SK-N-SH (cell line): Measurements from ENCODE around the gene TRIM7. TPM values are rescaled to one million over a fixed set of nuclear protein-coding genes. Genes with fewer than 3 reads are reported as not detected.

Experiments used
- CTCF ChIA-PET: fragments of 300-600, 350-600 bp; formaldehyde crosslinking; extraction: SDS; loops from one replicate; lab custom pipeline; 2021; lab: Yijun Ruan, JAX
- POLR2A ChIA-PET: fragments of 350-600 bp; sonication (Branson Sonifier 250); formaldehyde crosslinking; extraction: SDS; loops from one replicate; lab custom pipeline; 2020; ENCODE audit warnings: antibody characterized with exemption, inconsistent platforms; lab: Yijun Ruan, JAX
- DNase-seq: peaks from one replicate; pipeline ENCODE4 v3.0.0; 2012
- H2AFZ ChIP-seq: fragments of 200-600 bp; sonication (generic); 2 replicates; pipeline ENCODE4 v1.8.1; 2016; ENCODE audit warnings: antibody characterized with exemption, mild to moderate bottlenecking, low read depth
- H3F3A ChIP-seq: fragments of 200-600 bp; sonication (generic); replicated peaks from 2 replicates; pipeline ENCODE3; 2016; ENCODE audit warnings: antibody characterized with exemption, mild to moderate bottlenecking; ENCODE audit not compliant: insufficient read depth
- H3K27ac ChIP-seq, 2 experiments: fragments of 200-500 bp in 1 of 2; fragments of 200-600 bp in 1 of 2; sonication (Bioruptor generic) in 1 of 2; sonication (generic), shearing (Covaris generic) in 1 of 2; 2 replicates each; pipeline versions ENCODE4 v1.5.1 to v1.6.1; 2014 to 2016; ENCODE audit warnings: low read depth in 2 of 2, inconsistent platforms in 1 of 2, low read length in 1 of 2, mild to moderate bottlenecking in 1 of 2, mixed read lengths in 1 of 2
- H3K27me3 ChIP-seq: fragments of 200-600 bp; sonication (generic), shearing (Covaris generic); 2 replicates; pipeline ENCODE4 v1.6.1; 2016; ENCODE audit warnings: mixed run types; ENCODE audit not compliant: insufficient read depth
- H3K36me3 ChIP-seq, 2 experiments: fragments of 200-500 bp in 1 of 2; fragments of 200-600 bp in 1 of 2; sonication (Bioruptor generic) in 1 of 2; sonication (generic) in 1 of 2; replicated peaks in 1 of 2; 2 replicates each; pipeline versions ENCODE3 to v1.5.1; 2014 to 2016; ENCODE audit warnings: low read length in 1 of 2, mild to moderate bottlenecking in 1 of 2; ENCODE audit not compliant: insufficient read depth in 2 of 2, control insufficient read depth in 1 of 2
- H3K4me1 ChIP-seq, 2 experiments: fragments of 200-500 bp in 1 of 2; fragments of 200-600 bp in 1 of 2; sonication (Bioruptor generic) in 1 of 2; sonication (generic), shearing (Covaris generic) in 1 of 2; 2 replicates each; pipeline versions ENCODE4 v1.5.1 to v1.6.1; 2014 to 2016; ENCODE audit warnings: low read depth in 1 of 2, low read length in 1 of 2, mixed run types in 1 of 2; ENCODE audit not compliant: insufficient read depth in 2 of 2, control insufficient read depth in 1 of 2
- H3K4me2 ChIP-seq: fragments of 200-600 bp; sonication (generic), shearing (Covaris generic); 2 replicates; pipeline ENCODE4 v1.6.1; 2017; ENCODE audit warnings: mixed run types
- H3K4me3 ChIP-seq, 2 experiments: fragments of 200-500 bp in 1 of 2; fragments of 200-600 bp in 1 of 2; sonication (Bioruptor generic) in 1 of 2; sonication (generic), shearing (Covaris generic) in 1 of 2; 2 replicates each; pipeline versions ENCODE4 v1.5.1 to v1.8.1; 2014 to 2016; ENCODE audit warnings: low read depth in 2 of 2, inconsistent platforms in 1 of 2, low read length in 1 of 2, mild to moderate bottlenecking in 1 of 2, mixed read lengths in 1 of 2, moderate library complexity in 1 of 2
- H3K79me2 ChIP-seq: fragments of 200-600 bp; sonication (generic); 2 replicates; pipeline ENCODE4 v1.8.1; 2017; ENCODE audit warnings: mild to moderate bottlenecking; ENCODE audit not compliant: insufficient read depth
- H3K9ac ChIP-seq: fragments of 200-600 bp; sonication (generic); 2 replicates; pipeline ENCODE4 v1.6.1; 2017; ENCODE audit warnings: mixed run types
- H3K9me2 ChIP-seq: fragments of 200-600 bp; sonication (generic); 2 replicates; pipeline ENCODE4 v1.6.1; 2017; ENCODE audit warnings: mixed run types
- H3K9me3 ChIP-seq: fragments of 200-600 bp; sonication (generic); 2 replicates; pipeline ENCODE4 v1.6.1; 2017; ENCODE audit warnings: mixed run types, mild to moderate bottlenecking, moderate library complexity
- H4K20me1 ChIP-seq: fragments of 200-600 bp; sonication (generic); 2 replicates; pipeline ENCODE4 v1.6.1; 2017; ENCODE audit warnings: mild to moderate bottlenecking, mixed run types; ENCODE audit not compliant: insufficient read depth
- FOXJ3 ChIP-seq: sonication (generic); formaldehyde crosslinking; IDR thresholded peaks from 2 replicates; pipeline ENCODE4 v1.5.1; 2020; ENCODE audit warnings: mild to moderate bottlenecking, missing genetic modification reagents
- FOXM1 ChIP-seq: IDR thresholded peaks from 2 replicates; pipeline ENCODE4 v1.4.0; 2012; ENCODE audit warnings: low read depth, mild to moderate bottlenecking
- GABPA ChIP-seq: IDR thresholded peaks from 2 replicates; pipeline ENCODE4 v1.4.0; 2012; ENCODE audit warnings: low read depth, mild to moderate bottlenecking
- JUND ChIP-seq: IDR thresholded peaks from 2 replicates; pipeline ENCODE4 v1.4.0; 2012
- MXI1 ChIP-seq: IDR thresholded peaks from 2 replicates; pipeline ENCODE4 v1.6.1; 2012; ENCODE audit warnings: mild to moderate bottlenecking, low read depth, low read length, improper control_type of control experiment
- RCOR1 ChIP-seq: fragments of 150-350 bp; IDR thresholded peaks from 2 replicates; pipeline ENCODE4 v1.6.1; 2017; ENCODE audit warnings: antibody characterized with exemption, low read length
- RXRA ChIP-seq: IDR thresholded peaks from 2 replicates; pipeline ENCODE4 v1.4.0; 2012; ENCODE audit warnings: low read depth, mild to moderate bottlenecking, borderline replicate concordance
- SIN3A ChIP-seq: IDR thresholded peaks from 2 replicates; pipeline ENCODE4 v1.6.1; 2012; ENCODE audit warnings: low read depth, mild to moderate bottlenecking, low read length, moderate library complexity, borderline replicate concordance
- SMC3 ChIP-seq: IDR thresholded peaks from 2 replicates; pipeline ENCODE4 v1.6.1; 2012; ENCODE audit warnings: low read depth, low read length, improper control_type of control experiment
- TCF12 ChIP-seq: IDR thresholded peaks from 2 replicates; pipeline ENCODE4 v1.4.0; 2012
- YY1 ChIP-seq: IDR thresholded peaks from 2 replicates; pipeline ENCODE4 v1.4.0; 2012; ENCODE audit warnings: low read depth, mild to moderate bottlenecking
- WGBS: methylation state at CpG from one replicate; pipeline ENCODE4 v1.1.6; 2017; ENCODE audit warnings: low lambda C conversion rate; 5-methylcytosine and 5-hydroxymethylcytosine counted together
- polyA plus RNA-seq, 3 experiments: library from polyadenylated mRNA; depleted of rRNA; stranded (reverse); fragments of >200 nt; gene quantifications; 2 replicates each; pipeline ENCODE4 v1.2.3, GENCODE V29; 2012
- TF ChIP-seq, protein P1 (sequence below): IDR thresholded peaks from 2 replicates; pipeline ENCODE4 v1.4.0; 2012; ENCODE audit warnings: low read depth
- TF ChIP-seq, protein P2 (sequence below): fragments of 150-350 bp; IDR thresholded peaks from 2 replicates; pipeline ENCODE4 v1.6.1; 2017; ENCODE audit warnings: antibody characterized with exemption, low read length, low read depth, borderline replicate concordance
- TF ChIP-seq, protein P3 (sequence below): IDR thresholded peaks from 2 replicates; pipeline ENCODE4 v1.4.0; 2012; ENCODE audit warnings: low read depth, borderline replicate concordance
- TF ChIP-seq, protein P4 (sequence below): fragments of 200-600 bp; sonication (generic); IDR thresholded peaks from 2 replicates; pipeline ENCODE4 v1.6.1; 2017; ENCODE audit warnings: antibody characterized with exemption, mild to moderate bottlenecking, moderate library complexity

TRIM7 gene
- polyA plus RNA-seq, 1 of the 3 experiments (the other 2 are of a cell fraction): 3.5 TPM

DNA sequence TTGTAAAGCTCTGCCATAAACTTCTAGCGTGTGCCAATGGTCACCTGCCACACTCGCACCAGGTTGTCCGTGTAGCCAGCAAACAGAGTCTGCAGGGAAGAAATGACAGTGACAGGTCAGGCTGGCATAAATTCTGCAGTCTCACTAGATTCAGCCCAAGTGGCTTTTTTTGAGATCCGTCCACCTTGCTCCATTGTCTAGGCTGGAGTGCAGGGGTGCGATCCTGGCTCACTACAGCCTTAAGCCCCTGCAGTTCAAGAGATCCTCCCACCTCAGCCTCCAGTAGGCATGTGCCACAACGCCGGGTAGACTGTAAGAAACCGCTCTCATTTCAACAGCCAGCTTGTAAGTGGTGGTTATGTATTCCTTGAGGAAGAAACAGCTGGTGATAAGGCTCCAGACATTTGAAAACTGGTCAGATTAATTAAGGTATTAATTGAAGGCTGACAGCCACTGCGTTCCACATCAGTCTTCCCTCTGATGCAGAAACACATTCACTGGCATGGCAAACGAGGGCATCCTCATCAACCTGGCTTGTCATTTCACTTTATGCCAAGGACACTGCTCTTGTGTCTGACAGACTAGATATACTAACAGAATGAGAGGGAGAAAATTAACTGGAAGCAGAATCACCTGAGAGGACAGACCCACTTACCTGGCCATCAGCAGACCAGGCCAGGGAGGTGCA is 32.1 kb upstream of the TRIM7 start:
- WGBS: 93% methylated on average over 10 of the region's 10 CpGs
- H4K20me1 ChIP-seq: peaks cover 63% of the 10 kb centered on the region
- DNase-seq: no peak
- peaks cover 80% of the 10 kb centered on the region for H3F3A ChIP-seq
- peak overlapping the region in 1 of 2 experiments; percentile 96; a peak in 1 of 4 replicates for H3K27ac ChIP-seq
- H3K9me2 ChIP-seq: no peaks in the 10 kb centered on the region
- no peak overlapping the region for H3K4me3 ChIP-seq
- TF ChIP-seq GABPA: no peak
- TF ChIP-seq TCF12: no peak
- TF ChIP-seq, protein P1, sequence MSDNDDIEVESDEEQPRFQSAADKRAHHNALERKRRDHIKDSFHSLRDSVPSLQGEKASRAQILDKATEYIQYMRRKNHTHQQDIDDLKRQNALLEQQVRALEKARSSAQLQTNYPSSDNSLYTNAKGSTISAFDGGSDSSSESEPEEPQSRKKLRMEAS: no peak
- TF ChIP-seq FOXM1: no peak
- TF ChIP-seq, protein P2, sequence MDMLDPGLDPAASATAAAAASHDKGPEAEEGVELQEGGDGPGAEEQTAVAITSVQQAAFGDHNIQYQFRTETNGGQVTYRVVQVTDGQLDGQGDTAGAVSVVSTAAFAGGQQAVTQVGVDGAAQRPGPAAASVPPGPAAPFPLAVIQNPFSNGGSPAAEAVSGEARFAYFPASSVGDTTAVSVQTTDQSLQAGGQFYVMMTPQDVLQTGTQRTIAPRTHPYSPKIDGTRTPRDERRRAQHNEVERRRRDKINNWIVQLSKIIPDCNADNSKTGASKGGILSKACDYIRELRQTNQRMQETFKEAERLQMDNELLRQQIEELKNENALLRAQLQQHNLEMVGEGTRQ: no peak
- TF ChIP-seq MXI1: no peak
- TF ChIP-seq FOXJ3: no peak
- TF ChIP-seq, protein P3, sequence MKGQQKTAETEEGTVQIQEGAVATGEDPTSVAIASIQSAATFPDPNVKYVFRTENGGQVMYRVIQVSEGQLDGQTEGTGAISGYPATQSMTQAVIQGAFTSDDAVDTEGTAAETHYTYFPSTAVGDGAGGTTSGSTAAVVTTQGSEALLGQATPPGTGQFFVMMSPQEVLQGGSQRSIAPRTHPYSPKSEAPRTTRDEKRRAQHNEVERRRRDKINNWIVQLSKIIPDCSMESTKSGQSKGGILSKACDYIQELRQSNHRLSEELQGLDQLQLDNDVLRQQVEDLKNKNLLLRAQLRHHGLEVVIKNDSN: no peak
- no peak for TF ChIP-seq SIN3A
- no peak for TF ChIP-seq SMC3
- TF ChIP-seq, all 33 proteins: peak for 0
- Histone ChIP-seq H3K79me2 (peaks cover 43% of the 10 kb centered on the region), H3K4me2 (no peak overlapping the region), H3K9ac (no peak overlapping the region), H3K4me1 (peaks cover 9 to 23% of the 10 kb centered on the region in 2 experiments; a peak in 2 of 4 replicates), H3K27me3 (no peaks in the 10 kb centered on the region), H3K9me3 (no peaks in the 10 kb centered on the region), H3K36me3 (peaks cover 70 to 79% of the 10 kb centered on the region in 2 experiments), H2AFZ (no peak overlapping the region)
- CTCF ChIA-PET: no interaction called here
- POLR2A ChIA-PET: interaction anchor here (1.1 to 1.3 kb wide), 2 partner anchors 13 to 30 kb away, joined by 3 to 7 read pairs; partner anchors contain the start of gene TRIM41

DNA sequence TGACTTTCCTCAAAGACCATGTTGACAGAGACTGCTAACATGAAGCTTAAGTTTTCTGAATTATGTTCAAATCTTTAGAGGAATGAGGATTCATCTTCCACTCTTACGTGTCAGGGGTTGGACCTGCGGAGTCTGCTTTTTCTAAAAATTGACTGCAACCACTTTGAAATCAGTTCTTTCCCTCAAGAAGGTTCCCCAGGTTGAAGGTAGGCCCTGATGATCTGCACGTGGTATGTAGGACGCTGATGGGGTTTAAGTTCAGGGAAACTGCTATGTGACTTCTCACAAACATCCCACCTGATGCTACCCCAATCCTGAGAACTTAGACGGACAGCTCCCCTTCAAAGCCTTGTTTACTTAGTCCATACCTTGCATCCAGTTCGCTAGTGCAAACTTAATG is 31.5 kb upstream of the TRIM7 start:
- no peaks in the 10 kb centered on the region for H3K9me2 ChIP-seq
- ChIA-PET POLR2A (interaction anchor here (1.1 to 2.8 kb wide), 3 partner anchors 13 to 29 kb away, joined by 3 to 29 read pairs (median 7); partner anchors contain the start of gene TRIM41), CTCF (no interaction called here)
- peaks cover 67 to 79% of the 10 kb centered on the region in 2 experiments for H3K36me3 ChIP-seq
- no peak overlapping the region for H3K4me3 ChIP-seq
- peaks cover 80% of the 10 kb centered on the region for H3F3A ChIP-seq
- H3K9me3 ChIP-seq: no peaks in the 10 kb centered on the region
- no peak overlapping the region for H2AFZ ChIP-seq
- H3K4me1 ChIP-seq: peaks cover 4 to 17% of the 10 kb centered on the region in 2 experiments; a peak in 2 of 4 replicates
- H3K27ac ChIP-seq: peak overlapping the region in 1 of 2 experiments; percentile 57; a peak in 1 of 4 replicates
- no peaks in the 10 kb centered on the region for H3K27me3 ChIP-seq
- TF ChIP-seq YY1: no peak
- TF ChIP-seq RXRA: no peak
- TF ChIP-seq, protein P2: no peak
- no peak for TF ChIP-seq RCOR1
- no peak for TF ChIP-seq JUND
- TF ChIP-seq SMC3: no peak
- TF ChIP-seq FOXJ3: no peak
- TF ChIP-seq, protein P4, sequence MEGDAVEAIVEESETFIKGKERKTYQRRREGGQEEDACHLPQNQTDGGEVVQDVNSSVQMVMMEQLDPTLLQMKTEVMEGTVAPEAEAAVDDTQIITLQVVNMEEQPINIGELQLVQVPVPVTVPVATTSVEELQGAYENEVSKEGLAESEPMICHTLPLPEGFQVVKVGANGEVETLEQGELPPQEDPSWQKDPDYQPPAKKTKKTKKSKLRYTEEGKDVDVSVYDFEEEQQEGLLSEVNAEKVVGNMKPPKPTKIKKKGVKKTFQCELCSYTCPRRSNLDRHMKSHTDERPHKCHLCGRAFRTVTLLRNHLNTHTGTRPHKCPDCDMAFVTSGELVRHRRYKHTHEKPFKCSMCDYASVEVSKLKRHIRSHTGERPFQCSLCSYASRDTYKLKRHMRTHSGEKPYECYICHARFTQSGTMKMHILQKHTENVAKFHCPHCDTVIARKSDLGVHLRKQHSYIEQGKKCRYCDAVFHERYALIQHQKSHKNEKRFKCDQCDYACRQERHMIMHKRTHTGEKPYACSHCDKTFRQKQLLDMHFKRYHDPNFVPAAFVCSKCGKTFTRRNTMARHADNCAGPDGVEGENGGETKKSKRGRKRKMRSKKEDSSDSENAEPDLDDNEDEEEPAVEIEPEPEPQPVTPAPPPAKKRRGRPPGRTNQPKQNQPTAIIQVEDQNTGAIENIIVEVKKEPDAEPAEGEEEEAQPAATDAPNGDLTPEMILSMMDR: no peak
- H3K4me2 ChIP-seq: no peak overlapping the region
- H3K79me2 ChIP-seq: peaks cover 37% of the 10 kb centered on the region
- no peak for DNase-seq
- H4K20me1 ChIP-seq: peaks cover 56% of the 10 kb centered on the region
- H3K9ac ChIP-seq: no peak overlapping the region
- 79% methylated on average over 6 of the region's 6 CpGs for WGBS
